Stimulated activated CD4-positive, alpha-beta T cell treated with anti-CD3 and anti-CD28 coated beads, TNF-alpha, amount 100 ng/mL, for 48 hours (primary cell): ENCODE measurements around the gene PTCH1.

Experiments used
- DNase-seq, 3 donors: peaks; one replicate each; pipeline ENCODE4 v3.0.0-alpha.2; 2020; ENCODE audit warnings: low read depth in 3 of 3

Gene PTCH1

GRCh38 chr9:95499046-95499676 is 17.6 kb downstream of the PTCH1 start:
- no peak for DNase-seq

- DNase-seq: no peak
Observed at GRCh38 chr9:95498641-95499040, 18.1 kb downstream of the PTCH1 start.

DNA sequence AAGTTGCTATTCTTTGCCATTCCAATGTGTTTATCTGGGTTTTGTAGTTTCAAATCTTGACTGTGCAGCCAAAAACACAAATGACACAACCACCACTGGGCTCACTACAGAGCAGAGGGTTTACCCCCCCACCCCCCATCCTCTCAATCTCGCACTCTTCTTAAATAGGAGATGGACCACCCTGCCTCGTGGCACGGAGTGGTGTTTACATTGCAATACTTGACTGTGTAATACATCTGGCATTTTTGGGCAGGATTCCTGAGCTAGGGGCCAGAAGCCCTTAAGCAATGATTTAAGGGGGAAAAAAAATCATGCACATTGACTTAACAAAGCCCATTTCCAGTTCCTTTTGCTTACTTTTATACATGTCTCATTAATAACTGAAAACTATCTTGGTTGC is 19.0 kb downstream of the PTCH1 start:
- no peak for DNase-seq

- no peak for DNase-seq
Observed at GRCh38 chr9:95496687-95497086, 20.1 kb downstream of the PTCH1 start.

DNA sequence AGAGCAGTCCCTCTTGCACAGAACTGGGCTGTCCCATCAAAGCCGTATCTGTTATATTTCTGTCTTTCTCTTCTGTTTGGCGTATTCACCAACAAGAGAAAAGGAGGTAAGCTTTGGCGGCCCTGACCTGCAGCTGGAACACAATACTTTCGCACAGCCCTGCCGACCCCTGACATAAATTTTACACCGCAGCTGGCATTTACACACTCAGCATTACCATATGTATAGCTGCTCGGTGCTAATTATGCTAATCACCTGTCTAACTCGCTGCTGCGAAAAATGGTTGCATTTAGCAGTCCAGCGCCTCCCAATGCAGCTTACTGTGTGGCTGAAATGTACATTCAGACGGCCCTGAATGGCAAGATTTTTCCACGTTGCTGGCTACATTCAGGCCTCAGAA is 20.8 kb downstream of the PTCH1 start:
- DNase-seq: no peak

DNA sequence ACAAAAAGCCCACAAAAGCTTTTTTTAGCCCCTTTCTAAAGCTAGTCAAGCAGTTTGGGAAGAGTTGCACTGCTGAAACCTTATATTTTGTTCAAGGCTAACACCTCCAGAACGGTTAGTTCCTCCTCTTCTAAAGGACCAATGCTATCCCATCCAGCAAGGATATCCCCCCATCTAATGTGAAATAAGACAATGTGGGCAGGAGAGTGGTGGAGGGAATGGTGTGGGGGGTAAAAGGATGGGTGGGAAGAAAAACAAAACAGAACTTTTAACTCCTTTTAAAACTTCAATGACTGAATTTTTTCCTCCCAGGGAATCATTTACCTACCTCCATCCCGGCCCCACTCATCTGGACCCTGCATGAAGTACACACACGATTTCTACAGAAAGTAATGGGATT is 21.2 kb downstream of the PTCH1 start:
- DNase-seq: no peak

DNA sequence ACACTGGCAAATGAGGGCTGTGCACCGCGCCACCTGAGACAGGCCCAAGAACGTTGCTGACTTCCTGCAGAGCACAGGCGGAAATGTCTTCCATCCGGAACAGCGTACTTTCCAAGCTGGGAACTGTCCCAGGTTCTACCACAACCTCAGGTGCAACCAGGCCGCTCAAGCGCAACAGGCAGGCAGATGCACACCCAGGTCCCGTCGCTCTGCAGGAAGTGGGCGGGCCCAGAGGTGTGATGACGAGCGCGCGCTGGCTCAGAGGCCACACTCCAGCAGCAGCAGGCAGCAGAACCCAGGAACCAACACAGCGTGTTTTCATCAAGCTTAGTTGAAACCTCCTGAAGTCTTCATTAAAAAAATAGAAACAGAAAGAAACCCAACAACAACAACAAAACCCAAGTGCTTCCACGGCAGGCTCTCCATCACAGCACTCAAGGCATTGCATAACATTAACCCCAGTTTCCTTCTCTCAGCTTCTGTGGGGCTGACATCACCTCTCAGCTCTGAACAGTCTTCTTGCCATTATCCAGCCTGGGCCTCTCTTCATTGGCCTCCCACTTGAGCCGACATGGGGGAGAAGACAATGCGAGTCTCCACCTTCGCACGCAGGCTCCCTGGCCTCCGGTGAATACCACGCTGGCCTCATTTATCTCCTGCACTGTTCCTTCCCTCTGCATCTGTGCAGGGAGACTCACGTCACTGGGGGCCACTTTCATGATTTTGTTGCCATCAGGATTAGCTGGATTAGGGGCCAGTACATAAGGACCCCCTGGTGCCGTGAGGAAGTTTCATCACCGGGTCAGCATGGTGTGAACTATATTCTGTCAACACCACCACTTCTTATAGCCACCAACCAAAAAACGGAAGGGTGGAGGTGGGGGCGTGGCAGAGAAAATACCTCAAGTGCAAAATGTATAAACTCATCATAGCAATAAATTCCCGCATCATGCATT is 22.1 kb downstream of the PTCH1 start:
- peak; percentile 58 to 72 (median 72) for DNase-seq

DNA sequence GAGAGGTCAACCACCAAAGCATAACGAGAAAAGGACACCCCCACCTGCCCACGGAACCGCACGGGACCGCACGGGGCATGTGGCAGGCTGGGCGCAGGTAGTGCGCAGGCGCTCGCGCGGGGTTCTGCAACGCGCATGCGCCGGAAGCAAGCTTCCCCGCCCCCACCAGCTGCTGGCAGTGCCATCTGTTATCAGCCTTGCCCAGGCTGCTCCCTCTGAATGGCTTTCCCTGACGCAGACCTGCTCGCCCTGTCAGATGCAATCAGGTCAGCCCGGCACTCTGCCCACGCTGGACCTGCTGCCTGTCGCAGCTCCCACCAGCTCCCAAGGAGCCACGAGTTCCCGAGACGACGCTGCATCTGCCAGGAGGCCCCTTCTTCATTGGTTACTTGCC is 22.8 kb downstream of the PTCH1 start:
- DNase-seq: peak in 1 of 3 donors; percentile 41

DNA sequence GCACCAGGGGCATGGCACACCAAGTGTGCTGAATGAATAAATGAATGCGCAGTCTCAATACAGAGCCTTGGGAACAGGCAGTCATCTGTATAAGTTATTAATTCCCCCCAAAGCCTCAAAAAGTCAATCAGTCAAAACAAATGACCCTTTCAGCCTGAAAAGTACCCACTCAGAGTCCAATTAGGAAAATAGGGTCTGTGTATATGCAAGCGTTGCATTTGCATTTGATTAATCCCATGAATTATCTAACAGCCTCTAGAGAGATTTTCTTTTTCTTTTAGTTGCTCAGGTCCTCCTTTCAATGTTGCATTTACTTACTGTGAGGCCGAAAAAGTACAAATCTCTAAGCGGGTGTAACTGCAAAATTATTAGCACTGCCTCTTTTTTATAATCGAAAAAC is 23.4 kb downstream of the PTCH1 start:
- no peak for DNase-seq

- no peak for DNase-seq
Observed at GRCh38 chr9:95491543-95492320, 25.0 kb downstream of the PTCH1 start.

- DNase-seq: no peak
Observed at GRCh38 chr9:95488954-95489353, 27.8 kb downstream of the PTCH1 start.

DNA sequence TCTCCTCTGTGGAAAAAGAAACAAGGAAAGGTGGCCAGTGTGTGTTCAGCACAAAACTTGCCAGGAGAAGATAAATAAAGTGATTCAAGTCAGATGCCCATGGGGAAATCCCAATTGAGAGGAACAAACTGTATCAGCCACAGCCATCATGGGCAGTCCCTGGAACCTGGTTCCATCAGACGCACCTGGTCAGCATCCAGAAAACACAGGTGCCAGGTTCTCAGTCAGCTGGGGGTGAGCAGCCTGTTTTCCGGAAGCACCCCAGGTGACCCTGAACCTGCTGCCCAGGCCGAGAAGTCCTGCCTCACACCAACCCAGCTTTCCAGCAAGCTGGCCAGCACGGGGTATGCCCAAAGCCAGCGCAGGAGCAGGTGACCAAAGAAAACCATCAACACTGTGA is 30.5 kb downstream of the PTCH1 start:
- DNase-seq: no peak

GRCh38 chr9:95484225-95484624 is 32.5 kb downstream of the PTCH1 start:
- DNase-seq: no peak

GRCh38 chr9:95483431-95483830 is 33.3 kb downstream of the PTCH1 start:
- DNase-seq: no peak

- no peak for DNase-seq
Observed at GRCh38 chr9:95482621-95483020, 34.1 kb downstream of the PTCH1 start.

- DNase-seq: no peak
Observed at GRCh38 chr9:95481000-95481399, 35.8 kb downstream of the PTCH1 start.

- DNase-seq: no peak
Observed at GRCh38 chr9:95480346-95480745, 36.4 kb downstream of the PTCH1 start.

- DNase-seq: no peak
Observed at GRCh38 chr9:95479330-95479729, 37.4 kb downstream of the PTCH1 start.

DNA sequence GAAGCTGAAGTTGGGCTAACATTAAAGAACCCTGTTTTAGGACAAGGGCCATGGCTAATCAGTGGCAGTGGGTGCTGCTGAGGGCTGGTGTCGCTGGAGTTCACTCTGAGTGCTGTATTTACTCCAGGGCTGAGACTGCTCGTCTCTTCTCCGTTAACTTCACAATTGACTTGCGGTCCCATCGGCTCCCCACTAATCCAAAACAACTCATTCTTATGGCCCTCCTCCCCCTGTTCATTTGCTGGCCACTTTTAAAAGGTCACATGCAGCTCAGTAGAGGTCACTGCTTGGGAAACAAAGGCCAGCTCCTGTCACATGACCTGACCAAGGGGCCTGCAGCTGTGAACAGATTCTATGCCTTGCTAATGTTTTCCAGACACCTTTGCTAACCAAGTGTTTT is 38.4 kb downstream of the PTCH1 start:
- DNase-seq: no peak

- DNase-seq: no peak
Observed at GRCh38 chr9:95477885-95478284, 38.9 kb downstream of the PTCH1 start.

- no peak for DNase-seq
Observed at GRCh38 chr9:95477441-95477840, 39.3 kb downstream of the PTCH1 start.

DNA sequence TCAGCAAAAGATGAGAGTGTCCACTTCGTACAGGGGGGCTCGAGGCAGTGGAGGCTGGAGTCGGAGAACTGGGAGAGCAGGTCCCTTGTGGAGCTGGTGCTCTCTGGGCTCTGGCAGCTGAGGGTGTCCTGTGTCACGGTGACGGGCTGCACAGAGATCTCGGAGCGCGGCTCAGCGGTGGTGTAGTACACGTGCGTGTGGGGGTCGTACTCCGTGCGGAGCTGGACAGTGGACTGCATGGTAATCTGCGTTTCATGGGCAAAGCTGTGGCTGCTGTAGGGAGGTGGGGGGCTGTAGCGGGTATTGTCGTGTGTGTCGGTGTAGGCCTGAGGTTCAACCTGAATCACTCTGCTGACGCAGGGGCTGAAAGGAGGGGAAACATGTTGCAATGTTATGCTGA is 48.0 kb downstream of the PTCH1 start:
- no peak for DNase-seq
